ENCODE data around the gene METAP1.
"Not testable (repeated sequence)": the region's sequence is repeated elsewhere in the genome, so short reads cannot be mapped to it uniquely, and the experiment has no call there.

Gene METAP1

DNA sequence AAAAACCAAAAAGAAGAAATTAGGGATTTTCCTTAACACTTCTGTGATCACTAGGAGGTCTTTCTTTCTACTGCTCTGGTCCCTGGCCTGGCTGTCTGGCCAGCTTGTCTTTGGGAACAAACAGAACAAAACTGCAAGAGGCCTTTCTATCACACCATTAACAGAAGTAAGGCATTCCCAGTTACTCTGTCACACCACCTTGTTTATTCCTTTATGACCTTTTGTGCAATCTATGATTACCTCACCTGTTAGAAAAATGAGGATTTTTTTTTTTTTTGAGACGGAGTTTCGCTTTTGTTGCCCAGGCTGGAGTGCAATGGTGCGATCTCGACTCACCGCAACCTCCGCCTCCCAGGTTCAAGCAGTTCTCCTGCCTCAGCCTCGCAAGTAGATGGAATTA, 3.0 kb downstream of the METAP1 start:
- DNase-seq: no peak

DNA sequence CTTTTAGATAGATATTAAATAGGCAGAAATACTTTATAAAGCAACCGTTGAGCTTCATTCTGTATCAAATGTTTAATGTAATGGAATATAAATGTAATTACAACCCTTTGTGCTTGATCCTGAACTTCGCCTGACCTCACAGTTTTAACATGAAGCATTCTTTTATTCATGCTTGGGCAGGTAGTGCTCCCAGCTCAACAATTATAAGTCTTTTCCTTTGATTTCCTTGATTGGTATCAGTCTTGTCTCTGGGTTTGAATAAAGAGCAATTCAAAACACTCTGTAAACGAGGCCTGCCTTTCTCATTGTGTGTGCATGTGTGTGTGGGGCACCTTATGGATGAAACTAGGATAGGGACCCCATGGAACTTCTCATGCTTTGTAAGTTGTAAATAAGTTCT, 6.8 kb downstream of the METAP1 start:
- DNase-seq: no peak

DNA sequence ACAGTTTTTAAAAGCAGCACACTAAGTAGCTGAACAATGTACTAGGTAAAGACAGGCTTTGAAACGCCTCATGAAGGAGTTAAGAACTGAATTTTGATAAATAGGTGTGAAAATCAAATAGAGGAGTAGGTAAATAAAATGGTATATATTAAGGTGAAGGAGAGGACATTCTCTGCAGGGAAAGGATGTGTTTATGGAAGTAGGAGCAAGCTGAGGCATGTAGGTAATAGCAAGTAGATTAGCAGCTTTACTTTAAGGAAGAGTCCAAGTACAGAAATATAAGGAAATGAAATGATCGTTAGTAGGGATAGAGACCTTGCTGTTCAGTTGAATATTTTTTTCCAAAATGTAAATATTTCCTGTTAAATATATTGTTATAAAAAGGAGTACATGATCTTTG, 12.5 kb downstream of the METAP1 start:
- DNase-seq: no peak

DNA sequence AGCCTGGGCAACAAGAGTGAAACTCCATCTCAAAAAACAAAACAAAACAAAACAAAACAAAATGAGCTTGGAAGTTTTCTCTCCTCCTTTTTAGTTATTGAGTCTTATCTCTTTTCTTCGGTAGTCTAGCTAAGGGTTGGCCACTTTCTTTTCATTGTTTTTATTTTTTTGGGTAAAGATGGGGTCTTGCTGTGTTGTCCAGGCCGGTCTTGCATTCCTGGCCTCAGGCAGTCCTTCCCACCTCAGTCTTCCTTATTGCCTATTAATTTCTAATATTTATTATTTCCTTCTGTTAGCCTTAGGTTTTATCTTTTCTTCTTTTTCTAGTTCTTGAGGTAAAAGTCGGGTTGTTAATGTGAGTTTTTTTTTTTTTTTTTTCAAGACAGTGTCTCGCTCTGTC, 16.4 kb downstream of the METAP1 start:
- DNase-seq: no peak

DNA sequence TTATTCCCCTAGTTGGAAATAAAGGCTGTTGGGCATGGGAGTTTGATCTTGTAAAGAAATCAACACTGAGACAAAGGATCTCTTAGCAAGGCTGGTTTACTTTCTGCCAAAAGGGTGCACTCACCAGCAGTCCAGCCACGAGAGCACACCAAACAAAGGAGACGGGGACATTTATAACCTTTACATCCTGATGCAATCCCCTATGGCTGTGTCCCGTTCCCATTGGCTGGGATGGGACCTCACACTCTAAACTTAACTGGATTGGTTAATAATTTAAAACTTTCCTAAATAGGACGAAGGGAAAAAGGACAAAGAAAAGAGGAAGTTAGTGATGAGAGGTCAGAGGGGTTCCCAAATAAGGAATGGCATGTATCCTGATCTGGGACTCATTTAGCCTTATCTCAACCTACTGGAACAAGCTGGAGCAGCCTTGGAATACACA, 17.9 kb downstream of the METAP1 start:
- no peak for DNase-seq

DNA sequence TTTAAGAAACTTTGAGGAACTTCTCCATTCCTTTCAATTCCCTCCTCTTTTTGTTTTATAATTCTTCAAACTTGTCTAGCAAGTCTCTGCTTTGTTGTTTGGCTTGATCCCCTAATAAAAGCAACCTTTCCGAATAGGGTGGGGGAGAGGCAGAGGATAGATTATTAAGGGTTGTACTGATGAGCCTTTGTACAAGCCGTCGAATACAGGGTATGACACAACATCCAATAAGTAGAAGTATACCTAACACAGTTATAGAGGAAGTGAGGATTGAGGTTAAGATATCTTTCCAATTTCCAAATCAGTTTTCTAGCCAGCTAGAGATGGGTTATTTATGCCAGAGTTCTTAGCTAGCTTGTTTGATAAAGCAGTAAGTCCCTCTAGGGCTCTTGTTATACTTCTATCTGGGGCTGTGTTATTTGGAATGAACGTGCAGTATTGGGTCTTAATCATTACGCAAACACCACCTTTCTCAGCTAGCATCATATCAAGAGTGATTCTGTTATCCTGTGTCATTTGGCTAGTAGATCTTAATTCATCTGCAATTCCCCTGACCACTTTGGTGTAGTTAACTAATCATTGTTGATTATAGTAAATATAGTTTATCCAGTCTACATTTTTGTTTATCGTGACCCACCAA, 18.5 kb downstream of the METAP1 start:
- DNase-seq: no peak

DNA sequence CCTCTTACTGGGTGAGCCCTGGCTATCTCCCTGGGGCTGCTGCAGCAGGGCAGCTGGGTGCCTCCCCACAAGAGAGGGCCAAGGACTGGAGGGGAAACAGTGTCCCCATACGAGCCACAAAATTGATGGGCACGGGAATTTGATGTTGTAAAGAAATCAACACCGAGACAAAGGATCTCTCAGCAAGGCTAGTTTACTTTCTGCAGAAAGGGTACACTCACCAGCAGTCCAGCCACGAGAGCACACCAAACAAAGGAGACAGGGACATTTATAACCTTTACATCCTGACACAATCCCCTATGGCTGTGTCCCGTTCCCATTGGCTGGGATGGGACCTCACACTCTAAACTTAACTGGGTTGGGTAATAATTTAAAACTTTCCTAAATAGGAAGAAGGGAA, 25.9 kb downstream of the METAP1 start:
- no peak for DNase-seq

DNA sequence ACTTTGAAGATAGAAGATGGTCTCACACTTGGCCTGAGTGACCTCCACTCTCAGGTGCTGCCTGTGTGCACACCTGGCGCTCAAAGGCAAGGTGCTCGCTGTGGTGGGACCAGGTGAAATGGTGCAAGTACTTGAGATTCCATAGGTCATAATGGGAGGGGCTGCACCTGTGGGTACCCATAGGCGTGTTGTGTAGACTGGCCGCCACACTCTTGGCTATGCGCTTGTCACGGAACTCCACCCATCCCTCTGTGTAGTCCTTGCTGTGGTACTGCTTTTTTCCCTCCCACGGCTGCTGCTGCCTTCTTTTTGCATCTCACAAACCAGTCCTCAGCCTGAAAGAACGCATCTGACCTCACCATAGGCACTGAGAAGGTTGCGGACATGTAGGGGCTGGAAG, 27.0 kb downstream of the METAP1 start:
- DNase-seq: no peak

DNA sequence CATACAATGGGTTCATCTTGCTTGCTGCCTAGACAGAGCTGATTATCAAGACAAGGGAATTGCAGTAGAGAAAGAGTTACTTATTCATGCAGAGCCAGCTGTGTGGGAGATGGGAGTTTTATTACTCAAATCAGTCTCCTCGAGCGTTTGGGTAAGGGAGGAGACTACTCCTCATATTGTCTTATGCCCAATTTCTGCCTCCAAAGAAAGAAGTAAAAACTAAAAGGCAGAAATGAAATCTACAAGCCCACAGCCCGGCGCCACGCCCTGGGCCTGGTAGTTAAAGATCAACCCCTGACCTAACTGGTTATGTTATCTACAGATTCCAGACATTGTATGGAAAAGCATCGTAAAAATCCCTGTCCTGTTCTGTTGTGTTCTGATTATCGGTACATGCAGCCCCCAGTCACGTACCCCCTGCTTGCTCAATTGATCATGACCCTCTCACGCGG, 28.3 kb downstream of the METAP1 start:
- not testable (repeated sequence) for DNase-seq

DNA sequence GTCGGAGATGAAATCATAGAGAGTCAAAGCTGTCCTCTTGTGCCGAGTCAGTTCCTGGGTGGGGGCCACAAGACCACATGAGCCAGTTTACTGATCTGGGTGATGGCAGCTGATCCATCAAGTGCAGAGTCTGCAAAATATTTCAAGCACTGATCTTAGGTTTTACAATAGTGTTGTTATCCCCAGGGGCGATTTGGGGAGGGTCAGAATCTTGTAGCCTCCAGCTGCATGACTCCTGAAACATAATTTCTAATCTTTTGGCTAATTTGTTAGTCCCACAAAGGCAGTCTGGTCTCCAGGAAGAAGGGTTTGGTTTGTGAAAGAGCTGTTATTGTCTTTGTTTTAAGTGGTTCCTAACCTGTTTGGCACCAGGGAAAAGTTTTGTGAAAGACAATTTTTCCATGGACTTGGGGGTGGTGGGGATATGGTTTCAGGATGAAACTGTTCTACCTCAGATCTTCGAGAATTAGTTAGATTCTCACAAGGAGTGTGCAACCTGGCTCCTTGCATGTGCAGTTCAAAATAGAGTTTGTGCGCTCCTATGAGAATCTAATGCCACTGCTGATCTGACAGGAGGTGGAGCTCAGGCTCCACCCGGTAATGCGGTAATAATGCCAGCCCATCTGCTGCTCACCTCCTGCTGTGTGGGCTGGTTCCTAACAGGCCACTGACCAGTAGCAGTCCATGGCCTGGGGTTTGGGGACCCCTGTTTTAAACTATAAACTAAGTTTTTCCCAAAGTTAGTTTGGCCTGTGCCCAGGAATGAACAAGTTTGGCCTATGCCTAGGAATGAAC, 29.2 kb downstream of the METAP1 start:
- no peak for DNase-seq

DNA sequence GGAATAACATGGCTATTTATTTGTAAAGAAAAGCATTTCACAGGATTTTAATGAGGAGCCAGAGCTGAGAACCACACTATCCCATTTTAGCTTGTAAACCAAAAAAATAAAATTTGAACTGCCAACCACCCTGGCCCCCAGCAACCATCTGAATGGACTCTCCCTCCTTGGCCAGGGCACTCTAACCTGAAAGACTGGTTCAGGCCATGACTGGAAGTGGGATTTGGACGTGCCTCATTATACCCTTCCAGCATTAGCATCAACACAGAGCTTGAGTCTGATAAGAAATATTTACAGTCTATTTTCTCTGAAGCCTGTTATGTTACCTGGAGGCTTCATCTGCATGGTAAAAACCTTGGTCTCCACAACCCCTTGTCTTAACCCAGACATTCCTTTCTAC, 30.0 kb downstream of the METAP1 start:
- no peak for DNase-seq

DNA sequence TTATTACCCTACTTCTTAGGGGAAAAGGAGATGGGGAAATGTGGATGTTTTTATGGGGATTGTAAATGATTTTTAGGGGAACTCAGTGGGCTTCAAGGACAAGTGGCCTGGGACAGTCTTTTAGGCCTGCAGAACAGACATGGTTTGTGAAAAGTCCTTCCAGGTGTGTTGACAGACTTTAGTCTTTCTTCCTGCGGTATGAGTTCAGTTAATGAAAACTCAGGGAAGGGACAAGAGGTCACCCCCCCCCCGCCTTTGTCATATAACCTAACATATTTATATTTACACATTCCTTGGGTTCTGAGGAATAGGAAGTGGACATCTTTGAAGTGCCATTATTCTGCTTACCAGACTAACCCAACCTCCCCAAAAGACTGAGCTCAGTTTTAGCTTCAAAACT, 31.8 kb downstream of the METAP1 start:
- no peak for DNase-seq

DNA sequence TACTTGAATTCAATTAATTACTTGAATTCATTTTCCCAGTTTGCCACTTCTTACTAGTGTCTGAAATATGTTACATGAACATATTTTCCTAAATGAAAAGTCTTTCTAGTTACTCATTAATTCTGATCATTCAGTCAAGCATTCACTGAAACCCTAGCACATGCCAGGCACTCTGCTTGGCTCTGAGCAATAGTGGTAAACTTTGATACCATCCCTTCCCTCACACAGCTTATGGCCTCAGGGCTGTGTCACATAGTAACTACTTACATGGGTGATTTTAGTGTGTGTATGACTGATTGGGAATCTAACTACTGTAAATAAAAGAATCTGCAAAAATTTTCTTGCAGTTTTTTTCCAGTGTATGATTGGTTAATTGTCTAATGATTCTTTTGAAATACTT, 32.7 kb downstream of the METAP1 start:
- no peak for DNase-seq

DNA sequence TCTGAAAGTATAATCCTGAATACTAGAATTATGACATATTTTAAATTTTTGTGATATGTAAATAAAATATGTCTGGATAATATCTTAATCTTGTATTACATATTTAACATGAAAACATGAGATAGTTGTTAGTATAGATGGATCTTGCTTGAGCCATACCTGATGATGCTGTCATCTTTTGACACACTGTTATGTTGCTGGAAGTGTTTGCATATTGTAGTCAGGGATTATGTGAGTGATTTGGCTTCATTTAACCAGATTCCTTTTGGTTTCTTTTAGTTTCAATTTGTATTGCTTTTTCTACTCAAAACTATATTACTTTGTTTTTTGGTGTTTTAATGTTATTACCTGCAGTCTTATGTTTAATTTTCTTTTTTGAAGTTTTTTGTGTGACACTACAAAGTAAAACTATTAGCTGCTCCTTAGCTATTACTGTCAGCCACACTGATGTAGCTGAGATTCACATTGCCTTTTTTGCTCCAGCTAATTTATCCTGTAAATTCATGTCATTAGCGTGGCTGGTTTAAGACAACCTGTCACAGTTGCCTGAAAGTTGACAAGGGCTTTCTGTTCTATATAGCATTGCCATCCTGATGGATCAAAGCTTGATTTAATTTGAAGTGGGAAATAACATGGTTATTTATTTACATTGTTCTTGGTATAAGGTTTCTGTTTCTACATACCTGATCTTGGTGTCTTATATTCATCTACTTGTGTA, 33.7 kb downstream of the METAP1 start:
- no peak for DNase-seq

DNA sequence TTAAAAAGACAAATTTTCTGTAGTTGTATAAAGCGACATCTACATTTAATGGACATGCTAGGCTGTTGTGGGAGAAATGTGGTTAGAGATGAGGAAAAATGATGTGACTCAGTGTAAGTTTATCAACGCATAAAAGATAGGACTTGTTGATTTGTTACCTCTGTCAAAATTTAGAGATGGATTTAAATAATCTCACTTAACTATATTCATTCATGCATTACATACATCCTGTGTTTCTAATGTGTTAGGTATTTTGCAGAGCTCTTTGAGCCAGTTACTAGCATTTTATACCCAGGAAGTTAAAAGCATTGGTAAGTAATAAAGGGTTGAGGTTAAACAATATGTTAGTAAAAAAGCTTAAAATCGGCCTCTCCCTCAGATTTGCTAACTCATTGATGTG, 34.3 kb downstream of the METAP1 start:
- no peak for DNase-seq

DNA sequence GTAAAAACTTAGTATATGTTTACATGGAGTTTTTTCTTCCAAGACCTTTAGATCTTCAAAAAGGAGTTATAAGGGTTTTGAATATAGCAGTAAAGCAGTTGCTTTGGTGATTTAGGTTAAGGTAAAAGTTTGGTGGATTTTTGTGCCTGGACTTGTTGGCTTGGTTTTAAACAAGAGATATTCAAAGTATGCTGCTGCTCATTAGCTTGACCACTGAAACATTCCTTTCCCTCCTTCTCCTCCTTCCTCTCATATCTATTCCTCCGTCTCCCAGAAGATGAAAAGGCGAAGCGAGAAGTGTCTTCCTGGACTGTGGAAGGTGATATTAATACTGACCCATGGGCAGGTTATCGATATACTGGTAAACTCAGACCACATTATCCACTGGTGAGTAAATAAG, 38.4 kb downstream of the METAP1 start:
- DNase-seq: no peak

DNA sequence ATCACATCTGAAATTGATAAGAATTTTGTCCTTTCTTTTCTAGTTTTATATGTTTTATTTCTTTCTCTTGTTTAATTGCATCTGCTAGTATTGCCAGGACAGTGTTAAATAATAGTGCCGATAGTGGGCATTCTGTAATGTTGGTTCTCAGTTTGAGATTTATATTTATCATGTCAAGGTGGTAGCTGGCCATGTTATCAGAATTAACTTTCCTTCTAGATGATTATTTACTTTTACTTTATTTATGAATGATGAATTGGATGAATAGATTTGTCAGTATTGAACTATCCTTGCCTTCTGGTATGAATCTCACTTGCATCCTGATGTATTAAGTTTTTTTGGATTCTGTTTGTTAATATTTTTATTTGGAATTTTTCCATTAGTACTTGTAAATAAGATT, 42.7 kb downstream of the METAP1 start:
- no peak for DNase-seq

DNA sequence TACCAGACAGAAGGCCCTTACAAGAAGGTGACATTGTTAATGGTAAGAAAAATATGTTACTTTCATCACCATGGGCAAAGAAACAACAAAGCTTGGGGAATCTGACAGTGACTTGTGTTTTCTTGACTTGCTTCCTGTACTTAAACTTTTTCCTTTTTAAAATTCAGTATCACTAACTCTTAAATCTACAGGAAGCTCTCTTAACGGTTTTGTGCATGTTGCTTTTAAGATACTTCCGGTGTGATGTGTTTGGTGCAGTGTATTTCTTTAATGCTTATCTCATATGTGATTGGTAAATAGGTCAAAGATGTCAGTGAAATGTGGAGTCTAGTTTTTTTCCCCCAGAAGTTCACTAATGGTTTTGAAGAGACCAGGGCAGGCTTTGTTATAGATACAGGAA, 47.8 kb downstream of the METAP1 start:
- DNase-seq: no peak

DNA sequence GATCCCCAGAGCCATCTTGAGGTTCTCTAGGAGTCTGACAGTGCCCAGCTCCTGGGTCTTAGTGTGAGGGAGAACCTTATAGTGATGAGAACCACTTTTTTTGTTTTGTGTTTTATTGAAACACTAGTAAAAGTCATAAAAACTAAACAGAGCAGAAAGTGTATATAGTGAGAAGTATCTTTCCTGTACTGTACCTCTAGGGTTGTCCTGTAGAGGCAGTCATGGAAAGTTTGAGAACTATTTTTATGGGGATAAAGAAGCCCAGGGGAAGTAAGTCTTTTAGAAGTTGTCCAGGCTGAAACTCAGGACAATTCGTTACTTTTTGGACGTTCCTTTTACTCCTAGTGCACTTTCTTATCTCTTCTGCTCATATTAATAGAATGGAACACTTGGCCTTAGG, 52.2 kb downstream of the METAP1 start:
- no peak for DNase-seq

DNA sequence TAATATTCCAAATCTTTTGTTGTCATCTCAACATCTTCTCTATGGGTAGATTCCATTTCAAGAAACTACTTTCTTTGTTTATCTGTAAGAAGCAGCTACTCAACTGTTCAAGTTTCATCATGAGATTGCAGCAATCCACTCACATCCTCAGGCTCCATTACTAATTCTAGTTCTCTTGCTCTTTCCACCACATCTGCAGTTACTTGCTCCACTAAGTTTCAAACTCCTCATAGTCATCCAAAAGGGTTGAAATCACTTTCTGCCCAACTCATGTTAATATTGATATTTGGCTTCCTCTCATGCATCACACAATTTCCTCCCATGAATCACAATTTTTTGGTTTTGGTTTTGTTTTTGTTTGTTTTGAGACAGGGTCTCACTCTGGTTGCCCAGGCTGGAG, 57.4 kb downstream of the METAP1 start:
- DNase-seq: no peak

DNA sequence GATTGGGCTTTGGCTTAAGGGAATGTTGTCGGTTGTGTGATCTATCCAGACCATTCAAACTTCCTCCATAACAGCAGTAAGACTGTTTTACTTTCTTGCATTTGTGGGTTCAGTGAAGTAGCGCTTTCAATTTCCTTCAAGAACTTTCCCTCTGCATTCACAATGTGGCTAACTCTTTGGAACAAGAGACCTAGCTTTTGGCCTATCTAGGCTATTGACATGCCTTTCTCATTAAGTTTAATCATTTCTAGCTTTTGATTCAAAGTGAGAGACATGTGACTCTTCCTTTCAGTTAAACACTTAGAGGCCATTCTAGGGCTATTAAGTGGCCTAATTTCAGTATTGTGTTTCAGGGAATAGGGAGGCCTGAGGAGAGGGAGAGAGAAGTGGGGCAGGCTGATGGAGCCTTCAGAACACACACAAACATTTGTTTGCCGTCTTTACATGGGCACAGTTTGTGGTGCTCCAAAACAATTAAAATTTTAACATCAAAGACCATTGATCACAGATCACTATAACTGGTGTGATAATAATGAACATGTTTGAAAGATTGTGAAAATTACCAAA, 59.0 kb downstream of the METAP1 start:
- DNase-seq: no peak

DNA sequence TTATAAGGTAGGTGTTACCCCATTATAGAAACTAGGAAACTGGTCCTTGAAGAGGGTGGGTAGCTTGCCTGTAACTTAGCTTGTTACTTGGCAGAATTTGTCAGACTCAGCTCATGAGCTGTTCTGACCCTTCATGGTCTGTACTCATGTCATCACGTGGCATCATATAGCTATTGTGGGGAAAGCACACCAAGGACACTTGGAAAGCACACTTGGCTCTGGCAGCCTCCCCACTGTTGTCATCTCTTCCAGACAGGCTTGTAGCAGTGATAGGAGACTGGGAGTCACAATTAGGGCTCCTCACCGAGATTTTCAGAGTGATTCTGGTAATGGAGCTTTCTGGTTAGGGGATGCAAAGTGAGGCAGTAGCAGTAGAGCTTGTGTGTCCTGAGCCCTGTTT, 62.7 kb downstream of the METAP1 start:
- DNase-seq: no peak

DNA sequence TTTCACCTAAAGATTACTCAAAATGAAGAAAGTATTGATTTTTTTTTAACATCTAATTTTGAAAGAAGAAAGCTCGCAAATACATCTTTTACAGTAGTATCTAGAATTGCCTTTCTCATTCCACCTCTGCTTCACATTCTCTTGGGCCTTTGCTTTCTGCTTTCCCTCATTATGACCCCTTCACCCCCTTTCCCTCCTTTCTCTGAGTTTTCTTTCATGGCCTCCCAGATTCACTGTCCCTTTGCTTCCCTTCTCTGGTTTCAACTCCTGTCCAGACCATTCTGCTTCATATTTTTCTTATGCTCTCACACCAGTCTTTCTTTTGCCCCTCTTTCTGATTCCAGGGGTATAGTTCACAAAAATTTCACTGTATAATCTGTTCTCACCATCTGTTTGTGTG, 64.0 kb downstream of the METAP1 start:
- no peak for DNase-seq
